NCI-H460 (cell line): ENCODE measurements around the gene PEMT. TPM values are rescaled to one million over a fixed set of nuclear protein-coding genes. Genes with fewer than 3 reads are reported as not detected.
"Not testable (repeated sequence)": the region's sequence is repeated elsewhere in the genome, so short reads cannot be mapped to it uniquely, and the experiment has no call there.

ENCODE experiments used
- DNase-seq: peaks from one replicate; pipeline ENCODE4 v3.0.0-alpha.2; 2016; ENCODE audit warnings: low read depth; ENCODE audit errors: extremely low read depth
- polyA plus RNA-seq: library from polyadenylated mRNA; depleted of rRNA; stranded (reverse); fragments of >200 nt; gene quantifications from 2 replicates; pipeline ENCODE4 v1.2.3, GENCODE V29; 2014; cell fraction: nucleus; rRNA removed
- total RNA-seq: library from RNA; depleted of rRNA; stranded (reverse); fragments of >200 nt; shearing (Covaris generic); gene quantifications from 2 replicates; pipeline ENCODE4 v1.2.3, GENCODE V29; 2014; rRNA removed

The PEMT gene, protein sequence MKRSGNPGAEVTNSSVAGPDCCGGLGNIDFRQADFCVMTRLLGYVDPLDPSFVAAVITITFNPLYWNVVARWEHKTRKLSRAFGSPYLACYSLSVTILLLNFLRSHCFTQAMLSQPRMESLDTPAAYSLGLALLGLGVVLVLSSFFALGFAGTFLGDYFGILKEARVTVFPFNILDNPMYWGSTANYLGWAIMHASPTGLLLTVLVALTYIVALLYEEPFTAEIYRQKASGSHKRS
- total RNA-seq = 84.7 and 120 TPM in 2 replicates
- polyA plus RNA-seq = 99.1 and 115 TPM in 2 replicates

DNA sequence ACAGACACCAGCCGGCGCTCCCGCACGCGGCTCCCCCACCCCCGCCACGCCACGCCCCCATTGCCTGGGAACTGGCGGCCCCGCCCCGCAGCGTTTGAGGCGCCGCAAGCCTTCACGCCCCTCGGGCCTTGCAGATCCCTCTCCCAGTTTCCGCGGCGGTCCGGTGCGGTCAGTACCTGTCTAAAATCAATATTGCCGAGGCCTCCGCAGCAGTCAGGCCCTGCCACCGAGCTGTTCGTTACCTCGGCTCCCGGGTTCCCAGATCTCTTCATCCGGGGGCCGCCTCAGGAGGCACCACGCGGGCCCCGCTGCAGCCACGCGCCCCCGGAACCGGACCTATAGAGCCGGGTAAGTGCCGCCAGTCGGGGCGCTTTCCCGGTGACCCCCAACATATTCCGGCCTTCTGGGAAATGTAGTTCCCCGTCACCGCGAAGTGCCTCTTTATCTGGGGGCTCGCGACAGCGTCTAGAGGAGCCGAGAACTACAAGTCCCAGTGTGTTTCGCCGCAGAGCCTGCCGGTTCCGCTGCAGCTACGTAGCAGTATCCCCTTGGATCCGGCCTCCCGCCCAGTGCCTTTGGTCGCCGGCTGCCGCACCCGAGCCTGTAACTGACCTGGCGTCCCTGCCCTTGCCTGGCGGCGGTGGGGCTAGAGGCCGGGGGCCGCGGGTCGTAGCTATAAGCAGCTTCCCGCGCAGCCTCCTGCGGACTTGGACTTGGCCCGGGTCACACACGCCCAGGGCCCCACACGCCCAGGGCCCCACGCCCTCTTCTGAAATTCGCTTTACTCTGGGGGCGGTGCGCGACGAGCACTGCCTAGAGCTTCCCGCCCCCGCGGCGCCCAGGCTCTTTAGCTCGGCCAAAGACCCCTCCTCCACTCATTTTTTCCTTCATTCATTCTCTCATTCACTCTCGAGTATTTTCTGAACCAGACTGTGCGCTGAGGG lies at the start of gene PEMT:
TSS of gene PEMT (minus strand) at position 354 of the 944 bp plus-strand sequence. CDS start at position 272, 82 bp downstream.
- peak; percentile 99 for DNase-seq

DNA sequence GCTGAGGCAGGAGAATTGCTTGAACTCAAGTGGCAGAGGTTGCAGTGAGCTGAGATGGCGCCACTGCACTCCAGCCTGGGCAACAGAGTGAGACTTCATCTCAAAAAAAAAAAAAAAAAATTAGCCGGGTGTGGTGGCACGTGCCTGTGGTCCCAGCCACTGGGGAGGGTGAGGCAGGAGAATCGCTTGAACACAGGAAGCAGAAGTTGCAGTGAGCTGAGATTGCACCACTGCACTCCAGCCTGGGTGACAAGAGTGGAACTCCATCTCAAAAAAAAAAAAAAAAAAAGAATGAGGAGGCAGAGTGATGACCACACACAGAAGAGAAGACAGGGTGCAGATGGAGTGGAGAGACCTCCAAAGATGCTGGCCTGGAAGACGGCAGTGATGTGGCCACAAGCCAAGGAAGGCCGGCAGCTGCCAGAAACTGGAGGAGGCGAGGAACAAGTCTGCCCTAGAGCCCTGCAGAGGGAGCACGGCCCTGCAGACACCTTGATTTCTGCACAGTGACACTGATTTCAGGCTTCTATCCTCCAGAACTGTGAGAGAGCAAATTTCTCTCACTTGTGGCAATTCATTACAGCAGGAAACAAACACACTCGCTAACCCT lies 48.3 kb upstream of the PEMT start:
- not testable (repeated sequence) for DNase-seq

DNA sequence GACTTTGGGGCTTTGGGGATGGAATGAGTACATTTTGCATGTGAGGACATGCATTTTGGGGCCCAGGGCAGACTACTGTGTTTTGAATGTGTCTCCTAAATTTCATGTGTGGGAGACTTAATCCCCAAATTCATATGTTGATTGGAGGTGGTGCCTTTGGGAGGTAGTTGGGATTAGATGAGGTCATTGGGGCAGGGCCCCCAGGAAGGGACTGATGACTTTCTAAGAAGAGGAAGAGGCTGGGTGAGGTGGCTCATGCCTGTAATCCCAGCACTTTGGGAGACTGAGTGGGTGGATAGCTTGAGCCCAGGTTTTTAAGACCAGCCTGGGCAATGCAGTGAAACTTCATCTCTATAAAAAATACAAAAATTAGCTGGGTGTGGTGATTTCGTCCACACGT lies 47.0 kb upstream of the PEMT start:
- DNase-seq = no peak

DNA sequence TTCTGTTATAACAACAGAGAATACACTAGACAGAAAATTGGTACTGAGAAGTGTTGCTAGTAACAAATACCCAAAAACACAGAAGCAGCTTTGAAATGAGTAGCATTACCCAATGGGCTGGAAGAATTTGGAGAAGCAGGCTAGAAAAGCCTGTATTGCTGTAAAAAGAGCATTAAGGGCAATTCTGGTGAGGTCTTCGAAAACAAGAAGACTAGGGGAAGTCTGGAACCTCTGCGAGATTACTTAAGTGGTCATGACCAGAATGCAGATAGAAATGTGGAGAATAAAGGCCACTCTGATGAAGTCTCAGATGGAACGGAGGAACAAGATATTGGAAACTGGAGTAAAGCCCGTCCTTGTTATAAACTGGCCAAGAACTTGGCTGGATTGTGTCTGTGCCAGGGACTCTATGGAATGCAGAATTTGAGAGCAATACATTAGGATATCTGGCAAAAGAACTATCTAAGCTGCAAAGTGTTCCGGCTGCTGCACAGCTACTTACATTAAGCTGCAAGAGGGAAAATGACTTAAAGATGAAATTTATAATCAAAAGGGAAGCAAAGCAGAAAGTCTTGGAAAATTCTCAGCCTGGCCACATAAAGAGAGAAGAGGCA lies 44.9 kb upstream of the PEMT start:
- DNase-seq = no peak

DNA sequence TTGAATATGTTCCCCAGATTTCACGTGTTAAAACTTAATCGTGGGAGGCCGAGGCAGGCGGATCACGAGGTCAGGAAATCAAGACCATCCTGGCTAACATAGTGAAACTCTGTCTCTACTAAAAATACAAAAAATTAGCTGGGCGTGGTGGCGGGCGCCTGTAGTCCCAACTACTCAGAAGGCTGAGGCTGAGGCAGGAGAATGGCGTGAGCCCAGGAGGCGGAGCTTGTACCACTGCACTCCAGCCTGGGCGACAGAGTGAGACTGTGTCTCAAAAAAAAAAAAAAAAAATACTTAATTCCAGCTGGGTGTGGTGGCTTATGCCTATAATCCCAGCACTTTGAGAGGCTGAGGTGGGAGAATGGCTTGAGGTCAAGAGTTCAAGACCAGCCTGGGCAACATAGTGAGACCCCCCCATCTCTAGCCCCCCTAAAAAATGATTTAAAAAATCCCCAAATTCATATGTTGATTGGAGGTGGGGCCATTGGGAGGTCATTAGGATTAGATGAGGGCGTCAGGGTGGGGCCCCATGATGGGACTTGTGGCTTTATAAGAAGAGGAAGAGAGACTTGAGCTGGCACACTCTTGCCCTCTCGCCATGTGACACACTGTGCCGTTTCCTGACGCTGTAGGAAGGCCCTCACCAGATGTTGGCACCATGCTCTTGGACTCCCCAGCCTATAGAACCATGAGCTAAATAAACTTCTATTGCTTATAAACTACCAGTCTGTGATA lies 44.2 kb upstream of the PEMT start:
- not testable (repeated sequence) for DNase-seq

DNA sequence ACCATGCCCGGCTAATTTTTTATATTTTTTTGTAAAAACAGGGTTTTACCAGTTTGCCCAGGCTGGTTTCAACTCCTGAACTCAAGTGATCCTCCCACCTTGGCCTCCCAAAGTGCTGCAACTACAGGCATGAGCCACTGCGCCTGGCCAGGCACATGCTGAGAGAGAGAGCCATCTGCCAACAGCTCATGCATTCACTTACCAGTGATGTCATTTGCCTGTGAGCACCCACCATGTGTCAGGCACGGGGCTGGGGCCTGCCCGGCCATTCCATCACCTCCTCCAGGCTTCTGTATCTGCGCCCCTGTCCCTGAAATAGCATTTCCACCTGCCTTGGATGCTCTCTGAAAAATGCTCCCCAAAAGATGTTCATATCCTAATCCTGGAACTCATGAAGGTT lies 43.6 kb upstream of the PEMT start:
- no peak for DNase-seq

DNA sequence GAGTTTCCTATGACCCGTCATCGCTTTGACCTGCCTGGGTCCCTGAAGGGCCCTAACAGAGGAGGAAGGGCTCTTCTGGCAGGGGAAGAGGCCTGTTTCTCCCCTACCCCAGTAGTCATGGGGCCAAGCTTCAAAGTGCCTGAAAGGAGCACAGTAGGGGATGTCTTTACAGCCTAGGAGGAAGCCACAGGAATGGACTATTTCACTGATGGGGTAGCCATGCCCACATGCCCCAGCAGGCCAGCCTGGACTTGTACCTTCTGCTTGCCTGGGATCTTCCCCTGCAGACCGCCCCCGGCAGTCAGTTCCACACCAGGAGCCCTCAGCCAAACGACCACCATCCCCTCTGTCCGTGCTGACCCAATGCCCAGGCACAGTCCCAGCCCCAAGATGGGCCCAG lies 41.8 kb upstream of the PEMT start:
- no peak for DNase-seq

DNA sequence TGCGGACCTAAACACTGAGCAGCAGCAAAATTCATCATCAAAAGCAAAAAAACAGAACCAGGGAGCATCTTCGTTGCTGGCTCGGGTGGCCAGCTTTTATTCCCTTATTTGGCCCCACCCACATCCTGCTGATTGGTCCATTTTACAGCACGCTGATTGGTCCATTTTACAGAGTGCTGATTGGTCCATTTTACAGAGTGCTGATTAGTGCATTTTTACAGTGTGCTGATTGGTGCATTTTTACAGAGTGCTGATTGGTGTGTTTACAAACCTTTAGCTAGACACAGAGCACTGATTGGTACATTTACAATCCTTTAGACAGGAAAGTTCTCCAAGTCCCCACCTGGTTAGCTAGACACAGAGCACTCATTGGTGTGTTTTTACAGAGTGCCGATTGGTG lies 41.2 kb upstream of the PEMT start:
- DNase-seq = not testable (repeated sequence)

DNA sequence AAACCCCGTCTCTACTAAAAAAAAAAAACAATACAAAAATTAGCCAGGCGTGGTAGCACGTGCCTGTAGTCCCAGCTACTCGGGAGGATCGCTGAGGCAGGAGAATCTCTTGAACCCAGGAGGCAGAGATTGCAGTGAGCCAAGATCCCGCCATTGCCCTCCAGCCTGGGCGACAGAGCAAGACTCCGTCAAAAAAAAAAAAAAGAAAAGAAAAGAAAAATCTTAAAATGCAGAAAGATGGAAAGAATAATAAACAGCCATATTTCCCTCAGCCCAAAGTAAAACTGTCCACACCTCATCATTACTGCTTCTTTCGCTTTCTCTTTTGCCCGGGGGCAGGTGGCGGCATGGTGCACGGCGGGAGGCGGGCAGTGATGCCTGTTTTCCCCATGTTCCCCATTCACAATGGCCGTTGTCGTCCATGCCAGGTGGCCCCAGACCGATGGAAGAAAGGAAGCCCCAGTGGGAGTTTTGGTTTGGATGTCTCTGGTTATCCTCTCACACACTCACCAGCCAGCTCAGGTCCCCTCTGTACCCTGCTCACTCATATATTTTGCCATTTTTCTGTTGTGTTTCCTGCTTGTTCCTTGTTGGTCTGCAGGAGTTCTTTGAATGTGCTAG lies 37.0 kb upstream of the PEMT start:
- no peak for DNase-seq

DNA sequence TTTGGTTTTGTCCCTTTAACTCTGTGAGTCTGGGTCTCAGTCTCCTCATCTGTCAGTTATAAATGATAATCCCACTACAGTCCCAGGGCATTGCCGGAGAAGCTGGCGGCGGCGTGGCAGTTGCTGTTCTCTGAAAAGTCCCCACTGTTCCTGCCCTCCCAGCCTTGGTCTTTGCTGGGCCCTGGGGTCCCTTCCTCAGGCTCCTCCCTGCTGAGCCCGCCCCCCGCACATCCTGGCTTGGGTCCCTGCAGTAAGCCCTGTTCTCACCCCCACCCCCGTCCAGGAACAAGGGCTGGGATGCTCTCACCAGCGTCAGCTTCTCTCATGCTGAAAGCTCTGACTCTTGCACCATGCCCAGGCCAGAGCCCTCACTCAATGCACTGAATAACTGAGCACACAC lies 35.3 kb upstream of the PEMT start:
- no peak for DNase-seq

DNA sequence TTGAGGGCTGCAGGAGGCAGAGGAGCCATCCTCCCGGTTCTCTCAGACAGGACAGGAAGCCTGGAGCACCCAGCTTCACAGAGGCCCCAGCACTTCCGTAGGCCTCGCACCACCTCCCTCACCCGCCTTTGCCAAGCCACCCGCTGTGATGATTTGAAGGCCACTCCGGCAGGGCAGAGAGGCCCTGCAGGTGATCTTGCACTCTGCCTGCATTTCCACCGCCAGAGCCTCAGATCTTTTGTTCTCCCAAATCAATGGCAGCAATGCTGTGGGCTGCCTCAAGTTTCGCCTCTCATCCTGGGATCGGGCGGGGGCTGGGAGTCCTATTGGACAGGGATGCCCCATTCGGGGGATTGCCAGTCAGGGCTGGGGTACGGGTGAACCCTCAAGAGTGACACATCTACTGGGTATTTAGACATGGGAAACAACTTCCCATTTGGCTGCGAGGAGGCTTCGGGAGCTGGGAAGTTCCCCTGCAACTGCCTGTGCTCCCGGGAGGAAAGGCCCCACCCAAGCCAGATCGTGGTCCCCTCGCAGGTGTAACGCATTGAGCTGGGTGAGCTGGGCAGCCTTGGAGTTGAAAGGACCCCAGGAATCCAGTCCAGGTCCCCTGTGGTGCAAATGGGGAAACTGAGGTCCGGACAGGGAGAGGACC lies 34.8 kb upstream of the PEMT start:
- no peak for DNase-seq

DNA sequence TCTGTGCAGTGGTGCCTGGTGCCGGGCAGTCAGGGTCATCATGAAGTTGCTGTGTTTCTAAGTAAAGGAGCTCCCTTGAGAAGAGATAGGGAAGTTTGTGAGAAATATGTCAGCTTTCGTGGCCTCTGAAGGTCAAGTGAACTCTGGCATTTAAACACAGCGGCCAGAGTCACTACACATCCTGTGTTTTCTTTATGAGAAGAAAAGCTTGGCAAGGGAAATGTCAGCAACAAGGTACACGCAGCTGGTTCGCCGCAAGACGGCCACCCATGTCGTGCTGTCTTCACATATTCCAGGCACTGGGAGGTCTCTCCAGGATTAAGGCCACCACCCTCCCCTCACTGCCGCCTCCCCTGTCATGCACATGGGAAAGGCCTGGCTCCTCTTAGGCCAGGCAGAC lies 33.2 kb upstream of the PEMT start:
- DNase-seq = no peak

DNA sequence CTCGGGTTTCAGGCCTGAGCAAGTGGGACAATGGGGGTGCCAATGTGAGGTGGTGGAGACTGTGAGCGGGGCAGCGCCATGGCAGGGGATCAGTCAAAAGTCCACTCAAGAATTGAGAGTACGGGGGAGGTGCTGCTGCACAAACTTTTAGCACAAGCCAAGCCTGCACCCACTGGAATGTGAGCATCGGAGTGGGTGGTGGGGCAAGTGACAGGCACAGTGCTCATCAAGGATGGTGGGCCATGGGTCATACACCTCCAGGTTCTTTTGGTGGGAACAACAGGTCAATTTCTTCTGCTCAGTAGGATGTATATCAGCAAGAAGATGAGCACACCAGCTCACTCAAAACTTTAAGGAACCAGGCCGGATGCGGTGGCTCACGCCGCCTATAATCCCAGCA lies 32.4 kb upstream of the PEMT start:
- DNase-seq = no peak

DNA sequence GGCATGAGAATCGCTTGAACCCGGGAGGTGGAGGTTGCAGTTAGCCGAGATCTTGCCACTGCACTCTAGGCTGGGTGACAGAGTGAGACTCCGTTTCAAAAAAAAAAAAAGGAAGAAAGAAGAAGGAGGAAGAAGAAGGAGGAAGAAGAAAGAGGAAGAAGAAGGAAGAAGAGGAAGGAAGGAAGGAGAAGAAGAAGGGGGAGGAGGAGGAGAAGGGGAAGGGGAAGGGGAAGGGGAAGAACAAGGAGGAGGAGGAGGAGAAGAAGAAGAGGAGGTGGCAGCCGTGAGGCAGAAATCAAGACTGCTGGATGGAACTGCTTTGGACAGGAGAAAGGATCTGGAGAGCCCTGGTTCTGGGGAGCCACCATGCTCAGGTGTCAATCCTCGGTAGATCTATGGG lies 29.7 kb upstream of the PEMT start:
- DNase-seq = no peak

DNA sequence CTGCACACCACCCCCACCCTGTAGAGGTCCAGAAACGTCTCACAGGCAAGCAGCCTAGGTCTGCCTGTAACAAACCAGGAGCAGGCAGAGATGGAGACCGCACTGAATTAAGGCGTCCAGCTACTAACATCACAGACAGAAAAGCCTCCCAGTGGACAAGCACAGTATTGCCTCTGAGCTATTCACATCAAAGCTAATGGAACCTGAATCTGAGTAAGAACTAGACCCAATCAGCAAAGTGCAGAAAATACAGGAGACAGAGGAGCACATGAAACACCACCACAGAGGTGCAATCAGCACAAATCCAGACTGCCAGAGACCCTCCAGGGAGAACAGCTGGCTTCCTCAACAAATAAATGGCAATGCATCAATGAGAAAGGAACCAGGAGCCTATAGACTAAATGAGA lies 22.2 kb upstream of the PEMT start:
- peak; percentile 60 for DNase-seq

DNA sequence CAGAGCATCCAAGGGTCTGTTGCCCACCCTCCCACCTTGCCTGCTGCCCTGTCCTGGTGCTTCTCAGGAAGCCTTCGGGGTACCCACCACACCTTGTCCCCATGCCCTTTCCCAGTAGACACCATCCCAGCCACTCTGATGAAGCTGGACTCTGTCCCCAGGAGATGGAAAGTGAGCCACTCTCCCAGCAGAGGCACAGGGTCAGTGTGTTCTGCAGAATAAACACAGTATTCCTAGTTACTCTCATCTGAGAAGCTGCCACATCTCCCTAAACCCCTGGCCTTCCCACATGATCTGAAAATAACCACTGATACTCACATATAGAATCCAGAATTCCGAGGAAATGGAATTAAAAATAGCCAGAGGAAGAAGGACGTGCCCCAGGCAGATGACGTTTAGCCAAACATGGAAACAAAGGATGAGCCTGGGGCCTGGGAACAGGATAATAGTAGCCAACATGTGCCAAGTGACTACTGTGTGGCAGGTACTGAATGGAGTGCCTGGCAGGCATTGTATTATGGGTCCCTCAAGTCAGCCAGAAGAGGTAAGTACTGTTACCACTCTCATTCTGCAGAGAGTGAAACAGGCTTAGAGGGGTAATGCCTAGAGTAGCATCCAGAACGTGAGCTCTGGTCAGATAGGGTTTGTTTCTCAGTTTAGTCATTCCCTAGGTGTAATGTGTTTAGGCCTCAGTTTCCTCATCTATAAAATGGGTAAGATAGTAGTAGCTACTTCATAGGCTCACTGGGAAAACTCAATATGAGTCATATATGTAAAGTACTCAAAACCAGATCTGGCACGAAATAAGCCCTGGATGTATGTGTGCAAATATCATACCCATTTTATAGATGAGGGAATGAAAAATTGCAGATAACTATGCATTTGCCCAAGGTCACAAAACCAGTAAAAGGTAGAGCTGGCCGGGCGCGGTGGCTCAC lies 20.8 kb upstream of the PEMT start:
- no peak for DNase-seq

DNA sequence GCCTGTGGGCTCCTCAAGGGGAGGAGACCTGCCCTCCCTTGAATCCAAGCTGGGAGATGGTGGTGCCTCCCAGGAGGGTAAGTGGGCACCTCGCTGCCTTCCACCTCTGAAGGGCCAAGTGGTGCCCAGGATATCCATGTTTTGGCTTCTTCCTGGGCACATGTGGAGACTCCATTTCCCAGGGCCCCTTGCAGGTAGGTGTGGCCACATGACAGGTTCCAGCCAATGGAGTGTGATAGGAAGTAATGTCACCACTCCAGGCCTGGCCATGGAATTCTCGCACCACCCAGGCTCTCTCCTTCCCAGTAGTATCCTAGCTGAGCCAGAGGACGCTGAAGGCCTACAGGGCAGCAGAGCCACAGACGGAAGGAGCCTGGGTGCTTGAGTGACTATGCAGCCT lies 17.6 kb upstream of the PEMT start:
- DNase-seq = no peak

DNA sequence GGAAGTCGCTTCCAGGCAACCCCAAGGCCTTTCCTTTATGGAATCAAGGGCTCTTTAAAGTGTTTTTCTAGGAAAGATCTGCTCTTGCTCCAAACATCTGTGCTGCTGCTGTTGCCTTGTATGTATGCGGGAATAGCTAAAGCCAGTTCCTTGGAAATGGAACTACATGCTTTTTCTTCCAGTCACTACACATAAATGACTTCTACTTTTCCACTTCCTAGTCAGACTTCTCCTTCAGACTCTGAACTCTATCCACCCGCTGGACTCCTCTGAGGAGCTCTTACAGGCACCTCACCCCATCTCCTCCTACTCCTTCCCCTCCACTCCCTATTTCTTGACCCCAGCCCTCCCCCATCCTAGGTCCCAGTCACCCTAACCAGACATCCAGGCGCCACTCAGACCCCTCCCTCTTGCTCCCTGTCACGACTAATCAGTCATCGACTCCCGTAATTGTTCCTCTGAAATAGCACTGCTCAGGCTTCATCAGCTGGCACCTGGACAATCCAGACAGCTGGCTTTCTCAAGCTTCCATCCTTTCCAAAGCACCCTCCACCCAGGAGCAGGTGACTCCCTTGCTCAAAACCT lies 15.0 kb upstream of the PEMT start:
- no peak for DNase-seq
